GM12874 (cell line): ENCODE results near the gene NINJ2.

Source experiments
- CTCF ChIP-seq: IDR thresholded peaks from 2 replicates; pipeline ENCODE4 v1.5.1; 2011; ENCODE audit warnings: low read depth, mild to moderate bottlenecking, control low read depth, low read length, moderate library complexity; ENCODE audit not compliant: insufficient read depth

NINJ2 gene

DNA sequence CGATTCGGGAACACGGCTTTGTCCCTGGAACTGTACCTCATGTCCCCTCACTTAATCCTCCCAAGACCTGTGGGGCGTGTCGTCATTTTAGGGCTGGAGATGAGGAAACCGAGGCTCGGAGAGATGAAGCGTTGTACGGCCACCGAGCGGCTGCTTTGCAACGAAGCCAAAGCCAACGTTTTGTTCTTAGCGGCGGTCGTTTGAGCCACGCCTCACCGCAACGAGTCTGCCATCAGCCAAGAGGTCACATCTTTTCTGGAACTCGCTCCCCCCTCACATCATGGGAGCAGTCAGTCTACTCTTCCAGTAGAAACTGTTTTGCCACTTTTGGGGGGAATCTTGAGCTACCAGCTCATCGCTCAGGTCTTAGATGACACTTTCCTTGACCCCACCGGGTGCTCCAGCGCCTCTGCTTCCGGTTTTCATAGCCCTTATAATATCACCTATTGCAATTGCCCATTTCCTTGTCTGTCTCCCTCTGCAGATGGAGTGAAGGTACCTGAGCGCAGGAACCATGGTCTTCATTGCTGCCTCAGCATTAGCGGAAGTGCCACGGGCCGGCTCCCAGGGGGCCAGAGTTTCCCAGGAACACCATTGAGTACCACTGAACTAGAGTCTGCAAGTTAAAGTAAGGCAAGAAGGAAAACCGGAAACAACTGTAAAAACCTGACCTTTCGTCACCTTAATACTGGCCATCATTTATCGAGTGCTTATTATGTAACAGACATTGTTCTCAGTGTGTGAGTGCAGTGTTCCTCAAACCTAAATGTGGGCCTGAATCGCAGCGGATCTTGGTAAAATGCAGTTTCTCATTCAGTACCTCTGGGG is 19.6 kb downstream of the NINJ2 start:
- TF ChIP-seq CTCF: no peak

DNA sequence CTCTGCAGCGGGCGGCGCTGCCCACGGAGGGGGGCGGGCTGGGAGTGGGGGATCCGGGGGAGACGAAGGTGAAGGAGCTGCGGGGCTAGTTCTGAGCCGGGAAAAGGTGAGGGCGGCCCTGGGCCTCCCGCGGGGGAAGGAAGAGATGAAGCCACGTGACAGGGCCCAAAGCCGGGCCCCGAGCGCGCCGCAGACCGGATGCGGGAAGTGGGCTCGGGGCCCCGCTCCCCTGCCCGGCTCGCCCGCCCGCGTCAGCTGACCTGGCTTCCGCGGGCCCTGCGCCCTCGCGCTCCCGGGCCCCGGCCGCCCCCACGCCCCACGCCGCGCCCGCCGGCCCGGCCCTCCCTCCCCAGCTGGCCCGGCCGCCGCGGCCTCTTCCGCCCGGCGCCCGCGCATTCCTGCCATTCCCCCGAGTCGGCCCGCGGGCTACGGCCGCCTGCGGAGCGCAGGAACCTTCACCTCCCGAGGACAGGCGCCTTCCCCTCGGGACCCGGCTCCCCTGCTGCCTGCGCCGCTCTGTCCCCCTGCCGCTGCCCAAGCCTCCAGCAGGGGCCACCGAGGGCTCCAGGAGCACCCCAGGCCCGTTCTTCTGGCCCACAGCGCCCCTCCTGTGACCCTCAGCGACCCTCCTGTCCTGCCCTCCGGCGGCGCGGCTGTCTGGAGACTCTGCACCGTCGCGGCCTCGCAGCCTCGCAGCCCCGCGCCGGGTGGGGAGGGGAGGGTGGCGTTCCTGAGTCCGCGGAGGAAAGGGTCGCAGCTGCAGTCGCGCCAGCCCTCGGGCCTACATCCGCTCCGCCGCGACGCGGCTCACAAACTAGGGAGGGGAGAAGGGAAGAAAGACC is 20.4 kb downstream of the NINJ2 start:
- TF ChIP-seq CTCF: peak; percentile 60

GRCh38 chr12:640773-641172 is 22.5 kb downstream of the NINJ2 start:
- TF ChIP-seq CTCF: no peak

DNA sequence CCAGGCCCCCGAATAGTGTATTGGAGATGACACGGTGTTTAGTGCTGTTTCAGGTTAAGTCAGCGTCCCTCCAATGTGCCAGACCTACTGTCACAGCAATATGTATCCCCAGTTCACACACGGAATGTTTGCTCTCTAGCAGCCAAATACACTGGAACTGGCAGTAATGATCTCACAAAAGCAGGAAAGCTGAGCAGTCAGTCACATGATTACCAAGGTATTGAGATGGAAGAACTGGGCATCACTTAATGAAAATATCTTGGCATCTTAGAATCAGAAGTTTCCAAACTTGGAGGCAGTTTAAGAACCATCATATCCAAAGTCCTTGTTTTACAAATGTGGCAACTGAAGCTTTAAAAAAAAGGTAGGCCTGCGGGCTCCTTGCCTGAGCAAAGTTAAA is 23.3 kb downstream of the NINJ2 start:
- TF ChIP-seq CTCF: no peak

- TF ChIP-seq CTCF: no peak
Observed at GRCh38 chr12:639566-639965, 23.7 kb downstream of the NINJ2 start.

GRCh38 chr12:638953-639557 is 24.2 kb downstream of the NINJ2 start:
- TF ChIP-seq CTCF: no peak

GRCh38 chr12:636632-637031 is 26.6 kb downstream of the NINJ2 start:
- TF ChIP-seq CTCF: no peak
